Measurements from ENCODE around the gene MTOR. TPM values are rescaled to one million over a fixed set of nuclear protein-coding genes. Genes with fewer than 3 reads are reported as not detected.

MTOR gene
- total RNA-seq, 3 donors from 2014 or later, result 37.9 to 50.5 (median 42.5) TPM

- intact Hi-C loops (cut with DNase I, micrococcal nuclease), result no loop called here
- TF ChIP-seq CTCF (IDR thresholded peaks at IDR 0.05), result no peak
- Histone ChIP-seq H3K4me3 (no peak overlapping the region), H3K36me3 (ENCODE audit: low read depth) (peaks cover 20% of the 10 kb centered on the region), H3K9me3 (no peaks in the 10 kb centered on the region), H3K4me1 (ENCODE audit: low read depth) (no peaks in the 10 kb centered on the region)
- no peak for ATAC-seq
- no peak for DNase-seq
These were observed 129.6 kb downstream of the MTOR start for GRCh38 chr1:11132563-11133293.

- TF ChIP-seq CTCF (IDR thresholded peaks at IDR 0.05), result no peak
- H3K36me3 ChIP-seq (ENCODE audit: low read depth), result peaks cover 27% of the 10 kb centered on the region
- H3K4me3 ChIP-seq, result no peak overlapping the region
- DNase-seq, result no peak
- H3K9me3 ChIP-seq, result no peaks in the 10 kb centered on the region
- ATAC-seq, result no peak
- no peaks in the 10 kb centered on the region for H3K4me1 ChIP-seq (ENCODE audit: low read depth)
- intact Hi-C loops (cut with DNase I, micrococcal nuclease), result no loop called here
These were observed 130.5 kb downstream of the MTOR start for GRCh38 chr1:11131816-11132215.

- ATAC-seq (no peak), DNase-seq (no peak)
- TF ChIP-seq CTCF (IDR thresholded peaks at IDR 0.05), result no peak
- intact Hi-C loops (cut with DNase I, micrococcal nuclease), result no loop called here
- Histone ChIP-seq H3K9me3 (no peaks in the 10 kb centered on the region), H3K36me3 (ENCODE audit: low read depth) (peaks cover 33% of the 10 kb centered on the region), H3K4me3 (no peak overlapping the region), H3K4me1 (ENCODE audit: low read depth) (no peaks in the 10 kb centered on the region)
These were observed 131.9 kb downstream of the MTOR start for GRCh38 chr1:11130406-11130805.

- ATAC-seq (no peak), DNase-seq (no peak)
- TF ChIP-seq CTCF (IDR thresholded peaks at IDR 0.05), result no peak
- Histone ChIP-seq H3K4me3 (no peak overlapping the region), H3K36me3 (ENCODE audit: low read depth) (peaks cover 33% of the 10 kb centered on the region), H3K4me1 (ENCODE audit: low read depth) (no peaks in the 10 kb centered on the region), H3K9me3 (no peaks in the 10 kb centered on the region)
- intact Hi-C loops (cut with DNase I, micrococcal nuclease), result no loop called here
These were observed 132.5 kb downstream of the MTOR start for GRCh38 chr1:11129649-11130390.

GRCh38 chr1:11126569-11126968, 135.8 kb downstream of the MTOR start:
- DNase-seq (no peak), ATAC-seq (no peak)
- no peaks in the 10 kb centered on the region for H3K9me3 ChIP-seq
- H3K36me3 ChIP-seq (ENCODE audit: low read depth), result peaks cover 33% of the 10 kb centered on the region
- intact Hi-C loops (cut with DNase I, micrococcal nuclease), result no loop called here
- H3K4me1 ChIP-seq (ENCODE audit: low read depth), result no peaks in the 10 kb centered on the region
- H3K4me3 ChIP-seq, result no peak overlapping the region
- no peak for TF ChIP-seq CTCF (IDR thresholded peaks at IDR 0.05)

All from mucosa of descending colon (tissue), 3 donors.